Liver (tissue), 9 donors: ENCODE data around the gene PRKN. TPM values are rescaled to one million over a fixed set of nuclear protein-coding genes. Genes with fewer than 3 reads are reported as not detected.

Experiments
- DNase-seq: peaks from one replicate; pipeline ENCODE4 v3.0.0-alpha.2; 2017; ENCODE audit warnings: low spot score
- H3K27ac ChIP-seq, 2 donors: one replicate each; pipeline ENCODE4 v1.7.0; 2013; ENCODE audit warnings: inconsistent platforms in 2 of 2, low read length in 2 of 2, control low read depth in 1 of 2, low read depth in 1 of 2, mild to moderate bottlenecking in 1 of 2
- H3K27me3 ChIP-seq, 4 donors: one replicate each; pipeline versions ENCODE4 v1.6.1 to v1.7.0; 2013; ENCODE audit warnings: low read length in 3 of 4, inconsistent platforms in 1 of 4, mild to moderate bottlenecking in 1 of 4, moderate library complexity in 1 of 4; ENCODE audit not compliant: control insufficient read depth in 4 of 4, insufficient read depth in 4 of 4
- H3K36me3 ChIP-seq, 4 donors: one replicate each; pipeline versions ENCODE4 v1.6.1 to v1.7.0; 2013; ENCODE audit warnings: low read length in 3 of 4, mild to moderate bottlenecking in 3 of 4, low read depth in 1 of 4, moderate library complexity in 1 of 4; ENCODE audit not compliant: control insufficient read depth in 4 of 4, insufficient read depth in 3 of 4
- H3K4me1 ChIP-seq, 4 donors: one replicate each; pipeline versions ENCODE4 v1.6.1 to v1.7.0; 2013; ENCODE audit warnings: low read length in 3 of 4, mild to moderate bottlenecking in 3 of 4, moderate library complexity in 1 of 4; ENCODE audit not compliant: control insufficient read depth in 4 of 4, insufficient read depth in 4 of 4
- H3K4me3 ChIP-seq, 3 donors: one replicate each; pipeline versions ENCODE4 v1.6.1 to v1.7.0; 2013; ENCODE audit warnings: low read length in 3 of 3, control low read depth in 1 of 3, low read depth in 1 of 3, mild to moderate bottlenecking in 1 of 3
- H3K9ac ChIP-seq, 2 donors: one replicate each; pipeline ENCODE4 v1.7.0; 2013; ENCODE audit warnings: low read length in 2 of 2, mild to moderate bottlenecking in 2 of 2, moderate library complexity in 2 of 2, control low read depth in 1 of 2, low read depth in 1 of 2
- H3K9me3 ChIP-seq, 4 donors: one replicate each; pipeline versions ENCODE4 v1.6.1 to v1.7.0; 2013; ENCODE audit warnings: low read length in 3 of 4; ENCODE audit not compliant: control insufficient read depth in 4 of 4
- ATF3 ChIP-seq: IDR thresholded peaks from 2 replicates; pipeline ENCODE4 v1.6.1; 2016; ENCODE audit warnings: antibody characterized with exemption
- CTCF ChIP-seq: fragments of 150-350 bp; IDR thresholded peaks from 2 replicates; pipeline ENCODE4 v1.5.1; 2017; ENCODE audit warnings: improper control_type of control experiment, low read depth, low read length; ENCODE audit not compliant: missing input control
- EGR1 ChIP-seq, 2 donors: IDR thresholded peaks; 2 replicates each; pipeline ENCODE4 v1.6.1; 2016 to 2018; ENCODE audit warnings: antibody characterized with exemption in 2 of 2, low read depth in 2 of 2
- FOXA1 ChIP-seq: IDR thresholded peaks from 2 replicates; pipeline ENCODE4 v1.6.1; 2016; ENCODE audit warnings: antibody characterized with exemption
- FOXA2 ChIP-seq: IDR thresholded peaks from 2 replicates; pipeline ENCODE4 v1.6.1; 2016; ENCODE audit warnings: antibody characterized with exemption
- GABPA ChIP-seq, 2 donors: IDR thresholded peaks in 1 of 2; conservative IDR thresholded peaks in 1 of 2; 2 replicates each; pipeline ENCODE4 v1.6.1; 2016; ENCODE audit warnings: antibody characterized with exemption in 2 of 2, mild to moderate bottlenecking in 1 of 2, moderate library complexity in 1 of 2
- HNF4A ChIP-seq, 2 donors: conservative IDR thresholded peaks; 2 replicates each; pipeline ENCODE4 v1.6.1; 2016; ENCODE audit warnings: antibody characterized with exemption in 2 of 2, mild to moderate bottlenecking in 2 of 2
- JUND ChIP-seq, 2 donors: IDR thresholded peaks; 2 replicates each; pipeline ENCODE4 v1.6.1; 2016; ENCODE audit warnings: antibody characterized with exemption in 2 of 2
- MAX ChIP-seq: IDR thresholded peaks from 2 replicates; pipeline ENCODE4 v1.6.1; 2016; ENCODE audit warnings: antibody characterized with exemption
- NR2F2 ChIP-seq: IDR thresholded peaks from 2 replicates; pipeline ENCODE4 v1.6.1; 2016; ENCODE audit warnings: antibody characterized with exemption
- RAD21 ChIP-seq, 2 donors: IDR thresholded peaks; 2 replicates each; pipeline ENCODE4 v1.6.1; 2016; ENCODE audit warnings: antibody characterized with exemption in 2 of 2, mild to moderate bottlenecking in 2 of 2
- REST ChIP-seq: IDR thresholded peaks from 2 replicates; pipeline ENCODE4 v1.6.1; 2016; ENCODE audit warnings: antibody characterized with exemption, mild to moderate bottlenecking
- RXRA ChIP-seq, 2 donors: IDR thresholded peaks; 2 replicates each; pipeline ENCODE4 v1.6.1; 2017 to 2018; ENCODE audit warnings: antibody characterized with exemption in 2 of 2, mild to moderate bottlenecking in 1 of 2
- SP1 ChIP-seq: IDR thresholded peaks from 2 replicates; pipeline ENCODE4 v1.6.1; 2018; ENCODE audit warnings: antibody characterized with exemption, mild to moderate bottlenecking
- TAF1 ChIP-seq: conservative IDR thresholded peaks from 2 replicates; pipeline ENCODE4 v1.6.1; 2016; ENCODE audit warnings: antibody characterized with exemption, mild to moderate bottlenecking
- YY1 ChIP-seq: IDR thresholded peaks from 2 replicates; pipeline ENCODE4 v1.6.1; 2016; ENCODE audit warnings: antibody characterized with exemption, mild to moderate bottlenecking
- WGBS: extraction: QIAGEN DNeasy Blood & Tissue Kit; methylation state at CpG from one replicate; pipeline ENCODE4 v1.1.7; 2013; 5-methylcytosine and 5-hydroxymethylcytosine counted together
- polyA plus RNA-seq, 2 donors: library from polyadenylated mRNA; stranded (reverse) in 1 of 2; unstranded in 1 of 2; fragments of 200-250 nt in 1 of 2; fragments of >200 nt in 1 of 2; fragmentation: Nextera tagmentation in 1 of 2; extraction: Ambion mirVana in 1 of 2; gene quantifications; one replicate each; pipeline versions ENCODE4 v1.2.1 to v1.2.3, GENCODE V29; 2013 to 2015
- total RNA-seq, 2 donors: library from RNA; depleted of rRNA; stranded (reverse); fragments of >200 nt; gene quantifications; one replicate each; pipeline ENCODE4 v1.2.3, GENCODE V29; 2014
- donor health status: healthy.
- donor health status: healthy.
- donor health status: healthy.
- donor health status: healthy.
- donor health status: healthy.

The PRKN gene
- total and polyA plus RNA-seq, 4 donors: 0.47 to 4.1 (median 3.2) TPM

GRCh38 chr6:162292915-162293314 is 434.7 kb downstream of the PRKN start:
- Histone ChIP-seq H3K36me3 (no peaks in the 10 kb centered on the region), H3K4me3 (no peak overlapping the region), H3K9me3 (no peaks in the 10 kb centered on the region), H3K27ac (no peak overlapping the region), H3K4me1 (no peaks in the 10 kb centered on the region), H3K27me3 (no peaks in the 10 kb centered on the region), H3K9ac (no peak overlapping the region)
- TF ChIP-seq RXRA (IDR thresholded peaks at IDR 0.05): no peak
- no peak for TF ChIP-seq JUND (IDR thresholded peaks at IDR 0.05)
- no peak for TF ChIP-seq HNF4A (conservative IDR thresholded peaks at IDR 0.05)
- no peak for TF ChIP-seq GABPA (IDR thresholded peaks at IDR 0.05 in 1 of 2, conservative IDR thresholded peaks at IDR 0.05 in 1 of 2)
- TF ChIP-seq TAF1: no peak
- no peak for TF ChIP-seq SP1
- DNase-seq: no peak
- 83% methylated on average over 2 of the region's 2 CpGs for WGBS

GRCh38 chr6:162290846-162291465 is 436.6 kb downstream of the PRKN start:
- Histone ChIP-seq H3K4me3 (no peak overlapping the region), H3K9ac (no peak overlapping the region), H3K4me1 (no peaks in the 10 kb centered on the region), H3K27ac (no peak overlapping the region), H3K27me3 (no peaks in the 10 kb centered on the region), H3K9me3 (no peaks in the 10 kb centered on the region), H3K36me3 (no peaks in the 10 kb centered on the region)
- no peak for TF ChIP-seq CTCF
- 88% methylated on average over 6 of the region's 6 CpGs for WGBS
- DNase-seq: no peak

- Histone ChIP-seq H3K9me3 (no peaks in the 10 kb centered on the region), H3K4me1 (no peaks in the 10 kb centered on the region), H3K27me3 (no peaks in the 10 kb centered on the region), H3K36me3 (no peaks in the 10 kb centered on the region), H3K4me3 (no peak overlapping the region), H3K9ac (no peak overlapping the region), H3K27ac (no peak overlapping the region)
- 92% methylated on average over 4 of the region's 4 CpGs for WGBS
- TF ChIP-seq RAD21 (IDR thresholded peaks at IDR 0.05): no peak
- TF ChIP-seq NR2F2: no peak
- no peak for TF ChIP-seq RXRA (IDR thresholded peaks at IDR 0.05)
- TF ChIP-seq CTCF: no peak
- TF ChIP-seq TAF1: no peak
- no peak for TF ChIP-seq ATF3
- TF ChIP-seq MAX: no peak
- TF ChIP-seq YY1: no peak
- TF ChIP-seq FOXA2: no peak
- no peak for TF ChIP-seq GABPA (IDR thresholded peaks at IDR 0.05 in 1 of 2, conservative IDR thresholded peaks at IDR 0.05 in 1 of 2)
- no peak for TF ChIP-seq EGR1 (IDR thresholded peaks at IDR 0.05; ENCODE audit: low read depth in 2 of 2)
- no peak for TF ChIP-seq REST
- TF ChIP-seq SP1: no peak
- TF ChIP-seq FOXA1: no peak
- DNase-seq: no peak
Measured at GRCh38 chr6:162289972-162290371, 437.6 kb downstream of the PRKN start.
